Spleen (tissue), 11 donors: ENCODE measurements around the gene RBFOX1. TPM values are rescaled to one million over a fixed set of nuclear protein-coding genes. Genes with fewer than 3 reads are reported as not detected.
"Not testable (repeated sequence)": the region's sequence is repeated elsewhere in the genome, so short reads cannot be mapped to it uniquely, and the experiment has no call there.

Experiments
- DNase-seq: peaks from one replicate; pipeline ENCODE4 v3.0.0-alpha.2; 2020
- H3K27ac ChIP-seq, 8 donors: fragments of 200-600 bp; sonication (generic) in 7 of 8; 1 replicate in 4 of 8; 2 replicates in 4 of 8; pipeline versions ENCODE4 v1.5.0 to v1.8.0; 2016 to 2021; ENCODE audit warnings: inconsistent platforms in 4 of 8, mild to moderate bottlenecking in 4 of 8, moderate library complexity in 1 of 8
- H3K27me3 ChIP-seq, 7 donors: fragments of 200-600 bp; sonication (generic) in 6 of 7; replicated peaks in 1 of 7; 1 replicate in 4 of 7; 2 replicates in 3 of 7; pipeline versions ENCODE4 v1.5.0 to v1.8.0; 2016 to 2021; ENCODE audit warnings: inconsistent platforms in 3 of 7, mild to moderate bottlenecking in 1 of 7
- H3K36me3 ChIP-seq, 6 donors: fragments of 200-600 bp; sonication (generic) in 5 of 6; 1 replicate in 4 of 6; 2 replicates in 2 of 6; pipeline versions ENCODE4 v1.5.0 to v1.8.0; 2016 to 2021; ENCODE audit warnings: inconsistent platforms in 2 of 6
- H3K4me1 ChIP-seq, 6 donors: fragments of 200-600 bp; sonication (generic) in 5 of 6; 1 replicate in 3 of 6; 2 replicates in 3 of 6; pipeline versions ENCODE4 v1.5.0 to v1.8.0; 2016 to 2021; ENCODE audit warnings: inconsistent platforms in 3 of 6
- H3K4me3 ChIP-seq, 8 donors: fragments of 200-600 bp; sonication (generic) in 7 of 8; 1 replicate in 4 of 8; 2 replicates in 4 of 8; pipeline versions ENCODE4 v1.5.0 to v1.8.0; 2016 to 2021; ENCODE audit warnings: inconsistent platforms in 4 of 8, mild to moderate bottlenecking in 4 of 8, moderate library complexity in 2 of 8
- H3K9me3 ChIP-seq, 8 donors: fragments of 200-600 bp; sonication (generic) in 7 of 8; 1 replicate in 4 of 8; 2 replicates in 4 of 8; pipeline versions ENCODE4 v1.5.0 to v1.8.0; 2016 to 2021; ENCODE audit warnings: inconsistent platforms in 4 of 8
- POLR2A ChIP-seq, 3 donors: fragments of 450-650 bp; IDR thresholded peaks; one replicate each; pipeline ENCODE4 v1.5.1; 2017; ENCODE audit warnings: antibody characterized with exemption in 3 of 3, mild to moderate bottlenecking in 1 of 3
- POLR2AphosphoS5 ChIP-seq, 3 donors: sonication (generic); formaldehyde crosslinking; IDR thresholded peaks; one replicate each; pipeline ENCODE4 v1.5.1; 2017; ENCODE audit warnings: antibody characterized with exemption in 3 of 3
- WGBS, 5 donors: extraction: QIAGEN DNeasy Blood & Tissue Kit in 3 of 5; methylation state at CpG; one replicate each; pipeline versions ENCODE4 v1.1.5 to v1.1.7; 2013 to 2018; 5-methylcytosine and 5-hydroxymethylcytosine counted together
- intact Hi-C: fragments of 100-400 bp; cut with DNase I; formaldehyde crosslinking; loops from one replicate; pipeline ENCODE4 v1.15.0; 2023; ENCODE audit warnings: low total_unique reads
- polyA plus RNA-seq, 3 donors: library from polyadenylated mRNA; stranded (reverse); fragments of 200-250 nt; gene quantifications; one replicate each; pipeline ENCODE4 v1.2.1, GENCODE V29; 2013
- total RNA-seq, 7 donors: library from RNA; depleted of rRNA in 3 of 7; stranded (reverse); fragments of >200 nt in 3 of 7; fragmentation: NEBNext Ultra II Directional in 4 of 7; extraction: Animal tissue kit (Norgen Biotek cat#: 25700) in 4 of 7; gene quantifications; one replicate each; pipeline versions ENCODE4 v1.1.0 to v1.2.1, GENCODE V29; 2016 to 2021
- TF ChIP-seq, protein P1 (sequence below), 11 experiments: fragments of 200-600 bp in 7 of 11; fragments of 450-650 bp in 4 of 11; sonication (generic) in 4 of 11; IDR thresholded peaks in 8 of 11; conservative IDR thresholded peaks in 3 of 11; 1 replicate in 7 of 11; 2 replicates in 4 of 11; pipeline versions ENCODE4 v1.4.0 to v1.8.0; 2016 to 2021; ENCODE audit warnings: antibody characterized with exemption in 11 of 11, inconsistent platforms in 4 of 11, mild to moderate bottlenecking in 1 of 11
- donor health status: healthy with polysubstance abuse.
- donor health status: DM: no; HTN: no; CAD: no; lungs with moderate emphysema.
- donor health status: DM: no; HTN: no; CAD: no.
- donor health status: Bipolar disorder and iron deficiency.
- donor health status: healthy.
- donor health status: DM: no; HTN: no; CAD: no.
- donor health status: DM: yes; HTN: yes; CAD: no.

RBFOX1 gene
- total and polyA plus RNA-seq, 10 donors, result 0.07 to 0.13 TPM; not detected in 8

- Histone ChIP-seq H3K36me3 (no peaks in the 10 kb centered on the region), H3K4me3 (no peak overlapping the region), H3K9me3 (peaks cover 0 to 20% (median 4%) of the 10 kb centered on the region in 8 donors), H3K27ac (no peak overlapping the region), H3K27me3 (no peaks in the 10 kb centered on the region), H3K4me1 (no peaks in the 10 kb centered on the region)
- WGBS, 5 donors, result 69 to 84% (median 80%) methylated on average over 4 of the region's 4 CpGs
- DNase-seq, result no peak
- intact Hi-C loops, result no loop called here
- TF ChIP-seq POLR2AphosphoS5 (IDR thresholded peaks at IDR 0.05) (no peak), POLR2A (IDR thresholded peaks at IDR 0.05) (no peak)
- TF ChIP-seq, protein P1, sequence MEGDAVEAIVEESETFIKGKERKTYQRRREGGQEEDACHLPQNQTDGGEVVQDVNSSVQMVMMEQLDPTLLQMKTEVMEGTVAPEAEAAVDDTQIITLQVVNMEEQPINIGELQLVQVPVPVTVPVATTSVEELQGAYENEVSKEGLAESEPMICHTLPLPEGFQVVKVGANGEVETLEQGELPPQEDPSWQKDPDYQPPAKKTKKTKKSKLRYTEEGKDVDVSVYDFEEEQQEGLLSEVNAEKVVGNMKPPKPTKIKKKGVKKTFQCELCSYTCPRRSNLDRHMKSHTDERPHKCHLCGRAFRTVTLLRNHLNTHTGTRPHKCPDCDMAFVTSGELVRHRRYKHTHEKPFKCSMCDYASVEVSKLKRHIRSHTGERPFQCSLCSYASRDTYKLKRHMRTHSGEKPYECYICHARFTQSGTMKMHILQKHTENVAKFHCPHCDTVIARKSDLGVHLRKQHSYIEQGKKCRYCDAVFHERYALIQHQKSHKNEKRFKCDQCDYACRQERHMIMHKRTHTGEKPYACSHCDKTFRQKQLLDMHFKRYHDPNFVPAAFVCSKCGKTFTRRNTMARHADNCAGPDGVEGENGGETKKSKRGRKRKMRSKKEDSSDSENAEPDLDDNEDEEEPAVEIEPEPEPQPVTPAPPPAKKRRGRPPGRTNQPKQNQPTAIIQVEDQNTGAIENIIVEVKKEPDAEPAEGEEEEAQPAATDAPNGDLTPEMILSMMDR (IDR thresholded peaks at IDR 0.05 in 8 of 11, conservative IDR thresholded peaks at IDR 0.05 in 3 of 11), result no peak
These were observed 165.0 kb downstream of the RBFOX1 start for GRCh38 chr16:7497691-7498090.

GRCh38 chr16:7501868-7502267 is 169.2 kb downstream of the RBFOX1 start:
- WGBS, 5 donors, result 83 to 96% (median 89%) methylated on average over 5 of the region's 5 CpGs
- intact Hi-C loops, result no loop called here
- H3K27me3 ChIP-seq, result no peaks in the 10 kb centered on the region
- peaks cover 0 to 13% (median 0%) of the 10 kb centered on the region in 8 donors for H3K9me3 ChIP-seq
- H3K4me1 ChIP-seq, result no peaks in the 10 kb centered on the region
- DNase-seq, result no peak
- H3K4me3 ChIP-seq, result no peak overlapping the region
- H3K36me3 ChIP-seq, result no peaks in the 10 kb centered on the region
- TF ChIP-seq POLR2AphosphoS5 (IDR thresholded peaks at IDR 0.05), result no peak
- TF ChIP-seq POLR2A (IDR thresholded peaks at IDR 0.05), result no peak
- TF ChIP-seq, protein P1 (IDR thresholded peaks at IDR 0.05 in 8 of 11, conservative IDR thresholded peaks at IDR 0.05 in 3 of 11), result no peak
- H3K27ac ChIP-seq, result no peak overlapping the region

DNA sequence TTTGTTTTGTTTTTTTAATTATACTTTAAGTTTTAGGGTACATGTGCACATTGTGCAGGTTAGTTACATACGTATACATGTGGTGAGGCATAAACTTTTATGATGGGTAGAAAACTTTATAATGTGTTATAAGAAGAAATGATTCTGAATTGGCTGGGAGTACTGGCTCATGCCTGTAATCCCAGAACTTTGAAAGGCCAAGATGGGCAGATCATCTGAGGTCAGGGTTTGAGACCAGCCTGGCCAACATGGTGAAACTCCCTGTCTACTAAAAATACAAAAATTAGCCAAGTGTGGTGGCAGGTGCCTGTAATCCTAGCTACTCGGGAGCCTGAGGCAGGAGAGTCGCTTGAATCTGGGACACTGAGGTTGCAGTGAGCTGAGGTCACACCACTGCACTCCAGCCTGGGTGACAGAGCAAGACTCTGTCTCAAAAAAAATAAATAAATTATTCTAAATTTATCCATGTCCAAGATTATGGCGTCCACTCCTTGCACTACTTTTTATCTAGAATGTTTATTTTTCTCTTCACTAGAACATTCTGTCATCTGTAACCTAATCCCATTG is 170.0 kb downstream of the RBFOX1 start:
- intact Hi-C loops, H3K36me3 ChIP-seq, H3K27ac ChIP-seq, DNase-seq, H3K4me3 ChIP-seq, H3K4me1 ChIP-seq, H3K27me3 ChIP-seq: not testable (repeated sequence)
- 67 to 92% (median 81%) methylated on average over 4 of the region's 4 CpGs for WGBS, 5 donors
- H3K9me3 ChIP-seq, result peaks cover 0 to 13% (median 0%) of the 10 kb centered on the region in 8 donors

DNA sequence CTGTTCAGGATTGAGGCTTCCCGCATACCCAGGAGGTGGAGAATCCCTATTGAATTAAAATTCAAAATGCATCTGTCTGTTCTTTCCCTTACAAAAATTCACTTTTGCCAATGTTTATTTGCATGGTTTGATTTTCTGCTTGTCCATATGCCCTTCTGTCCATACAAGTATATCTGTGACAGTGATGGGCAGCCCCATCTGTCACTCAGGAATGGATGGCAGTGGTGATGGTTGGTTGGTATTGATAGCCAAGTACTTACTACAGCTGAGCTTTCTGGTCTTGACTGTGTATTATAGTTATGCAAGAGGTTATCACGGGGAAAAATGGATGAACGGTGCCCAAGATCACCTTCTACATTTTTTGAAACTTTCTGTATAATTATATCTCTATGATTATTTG is 171.0 kb downstream of the RBFOX1 start:
- no peaks in the 10 kb centered on the region for H3K27me3 ChIP-seq
- no peak for DNase-seq
- 87 to 97% (median 89%) methylated on average over 3 of the region's 3 CpGs for WGBS, 5 donors
- H3K9me3 ChIP-seq, result peaks cover 0 to 17% (median 2%) of the 10 kb centered on the region in 8 donors
- TF ChIP-seq, protein P1 (IDR thresholded peaks at IDR 0.05 in 8 of 11, conservative IDR thresholded peaks at IDR 0.05 in 3 of 11), result no peak
- TF ChIP-seq POLR2A (IDR thresholded peaks at IDR 0.05), result no peak
- TF ChIP-seq POLR2AphosphoS5 (IDR thresholded peaks at IDR 0.05), result no peak
- intact Hi-C loops, result no loop called here
- H3K4me3 ChIP-seq, result no peak overlapping the region
- H3K4me1 ChIP-seq, result no peaks in the 10 kb centered on the region
- H3K27ac ChIP-seq, result no peak overlapping the region
- H3K36me3 ChIP-seq, result no peaks in the 10 kb centered on the region

DNA sequence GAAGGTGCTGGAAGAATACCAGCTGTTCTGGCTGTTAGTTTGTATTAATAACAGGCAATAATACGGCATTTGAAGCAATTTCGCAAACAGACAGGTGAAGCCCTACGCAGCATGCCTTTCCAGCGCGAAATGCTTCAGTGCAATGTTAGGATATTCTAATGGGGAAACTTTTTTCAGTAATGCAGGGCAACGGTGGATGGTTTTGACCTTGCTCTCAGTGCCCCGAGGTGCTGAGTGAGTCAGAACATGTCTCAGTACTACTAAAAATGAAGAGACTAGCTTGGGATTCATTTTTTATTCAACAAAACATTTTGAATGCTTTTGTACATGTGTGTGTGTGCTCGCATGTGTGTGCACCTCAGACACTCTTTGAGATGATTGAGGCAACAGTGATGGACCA is 172.2 kb downstream of the RBFOX1 start:
- H3K9me3 ChIP-seq, result peaks cover 0 to 20% (median 2%) of the 10 kb centered on the region in 8 donors
- H3K27ac ChIP-seq, result no peak overlapping the region
- H3K27me3 ChIP-seq, result no peaks in the 10 kb centered on the region
- H3K4me3 ChIP-seq, result no peak overlapping the region
- TF ChIP-seq, protein P1 (IDR thresholded peaks at IDR 0.05 in 8 of 11, conservative IDR thresholded peaks at IDR 0.05 in 3 of 11), result no peak
- TF ChIP-seq POLR2AphosphoS5 (IDR thresholded peaks at IDR 0.05) (no peak), POLR2A (IDR thresholded peaks at IDR 0.05) (no peak)
- no peaks in the 10 kb centered on the region for H3K4me1 ChIP-seq
- intact Hi-C loops, result no loop called here
- no peak for DNase-seq
- WGBS, 5 donors, result 86 to 91% (median 87%) methylated on average over 8 of the region's 8 CpGs
- H3K36me3 ChIP-seq, result no peaks in the 10 kb centered on the region
